ENCODE data around the gene HECTD3. TPM values are rescaled to one million over a fixed set of nuclear protein-coding genes. Genes with fewer than 3 reads are reported as not detected.

The HECTD3 gene
- total and polyA plus RNA-seq, 2 of the 4 experiments (the other 2 are of a cell fraction) = 12.2 to 39.5 TPM

DNA sequence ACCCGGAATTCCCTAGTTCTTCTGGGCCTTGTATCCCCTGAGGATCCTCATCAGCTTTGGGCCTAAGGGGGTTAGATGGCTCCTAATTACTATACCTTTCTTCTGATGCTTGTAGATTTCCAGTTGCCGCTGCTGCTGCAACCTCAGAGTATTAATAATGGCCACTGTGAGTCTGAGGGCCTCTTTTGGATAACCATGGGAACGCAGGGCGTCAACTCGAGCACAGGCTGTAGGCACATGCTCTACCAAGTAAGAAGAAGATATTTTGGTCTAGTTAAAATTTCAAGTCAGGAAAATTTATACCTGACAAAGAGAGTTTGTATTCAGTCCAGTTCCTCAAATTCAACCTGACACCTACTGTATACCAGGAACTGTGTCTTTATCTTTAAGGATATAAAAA is 29.2 kb upstream of the HECTD3 start:
- no peaks in the 10 kb centered on the region for H4K20me1 ChIP-seq (ENCODE audit: insufficient read depth, low read length)
- no peaks in the 10 kb centered on the region for H3K9me3 ChIP-seq (ENCODE audit: control insufficient read depth, insufficient read depth, low read length)
- no peaks in the 10 kb centered on the region for H3K9me1 ChIP-seq (ENCODE audit: insufficient read depth, low read length)
- WGBS, 2 experiments (ENCODE audit: extremely low coverage in 2 of 2, insufficient read length in 1 of 2) = no CpG with 5 or more reads among the region's 5 CpGs
- no peak overlapping the region for H3K4me3 ChIP-seq (ENCODE audit: insufficient read depth, low read depth, low read length)
- H3K56ac ChIP-seq (ENCODE audit: extremely low read depth, insufficient read depth, low read length) = no peak overlapping the region
- H2AFZ ChIP-seq (replicated peaks; ENCODE audit: low read length, poor library complexity) = no peak overlapping the region
- no peak overlapping the region for H3K4me2 ChIP-seq (ENCODE audit: low read depth, low read length)
- no peaks in the 10 kb centered on the region for H3K36me3 ChIP-seq (ENCODE audit: control insufficient read depth, insufficient read depth, low read length)
- intact Hi-C loops (cut with micrococcal nuclease) = no loop called here
- H2BK15ac ChIP-seq (ENCODE audit: low read depth, low read length) = no peak overlapping the region
- no peaks in the 10 kb centered on the region for H3K4me1 ChIP-seq (ENCODE audit: control insufficient read depth, insufficient read depth, low read length)
- POLR2A ChIA-PET (ENCODE audit: unreplicated experiment) = no interaction called here
- ATAC-seq (ENCODE audit: low read depth) = no peak
- CTCF ChIA-PET = no interaction called here
- H3K27ac ChIP-seq (ENCODE audit: insufficient read depth, low read length) = no peak overlapping the region
- no peak overlapping the region for H4K8ac ChIP-seq (ENCODE audit: low read depth in 2 of 2, low read length in 2 of 2)
- H2BK5ac ChIP-seq (ENCODE audit: low read depth, low read length, poor library complexity, severe bottlenecking) = no peak overlapping the region
- H3K23ac ChIP-seq (ENCODE audit: low read depth, low read length) = no peak overlapping the region
- H2AK9ac ChIP-seq (replicated peaks; ENCODE audit: low read depth, low read length, poor library complexity) = no peak overlapping the region
- H3K27me3 ChIP-seq (ENCODE audit: control insufficient read depth, insufficient read depth, low read length) = peaks cover 7% of the 10 kb centered on the region
- H2AK5ac ChIP-seq (ENCODE audit: low read depth, low read length) = no peak overlapping the region
- H3K9ac ChIP-seq (ENCODE audit: low read depth, low read length) = no peak overlapping the region
- no peak overlapping the region for H2BK20ac ChIP-seq (ENCODE audit: low read depth, low read length)
- no peak overlapping the region for H3K4ac ChIP-seq (ENCODE audit: low read depth, low read length)
- no peak overlapping the region for H3K14ac ChIP-seq (replicated peaks; ENCODE audit: low read depth, low read length)
- BruUV-seq (replicated peaks) = no TSS peak
- no peak for TF ChIP-seq SMC3 (IDR thresholded peaks at IDR 0.05; ENCODE audit: low read depth, low read length)
- TF ChIP-seq CEBPB (IDR thresholded peaks at IDR 0.05; ENCODE audit: low read depth, low read length) = no peak
- TF ChIP-seq, protein P1, sequence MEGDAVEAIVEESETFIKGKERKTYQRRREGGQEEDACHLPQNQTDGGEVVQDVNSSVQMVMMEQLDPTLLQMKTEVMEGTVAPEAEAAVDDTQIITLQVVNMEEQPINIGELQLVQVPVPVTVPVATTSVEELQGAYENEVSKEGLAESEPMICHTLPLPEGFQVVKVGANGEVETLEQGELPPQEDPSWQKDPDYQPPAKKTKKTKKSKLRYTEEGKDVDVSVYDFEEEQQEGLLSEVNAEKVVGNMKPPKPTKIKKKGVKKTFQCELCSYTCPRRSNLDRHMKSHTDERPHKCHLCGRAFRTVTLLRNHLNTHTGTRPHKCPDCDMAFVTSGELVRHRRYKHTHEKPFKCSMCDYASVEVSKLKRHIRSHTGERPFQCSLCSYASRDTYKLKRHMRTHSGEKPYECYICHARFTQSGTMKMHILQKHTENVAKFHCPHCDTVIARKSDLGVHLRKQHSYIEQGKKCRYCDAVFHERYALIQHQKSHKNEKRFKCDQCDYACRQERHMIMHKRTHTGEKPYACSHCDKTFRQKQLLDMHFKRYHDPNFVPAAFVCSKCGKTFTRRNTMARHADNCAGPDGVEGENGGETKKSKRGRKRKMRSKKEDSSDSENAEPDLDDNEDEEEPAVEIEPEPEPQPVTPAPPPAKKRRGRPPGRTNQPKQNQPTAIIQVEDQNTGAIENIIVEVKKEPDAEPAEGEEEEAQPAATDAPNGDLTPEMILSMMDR (conservative IDR thresholded peaks at IDR 0.05; ENCODE audit: low read depth, low read length) = no peak
- no peak for TF ChIP-seq MAFK (IDR thresholded peaks at IDR 0.05; ENCODE audit: low read depth, low read length)
- TF ChIP-seq POLR2A (IDR thresholded peaks at IDR 0.05; ENCODE audit: low read depth, low read length) = no peak
- no peak for TF ChIP-seq BHLHE40 (IDR thresholded peaks at IDR 0.05; ENCODE audit: low read depth, low read length)
- no peak for TF ChIP-seq RCOR1 (IDR thresholded peaks at IDR 0.05; ENCODE audit: insufficient replicate concordance, low read length)
- TF ChIP-seq NFE2L2 (IDR thresholded peaks at IDR 0.05; ENCODE audit: low read depth, low read length) = no peak
- TF ChIP-seq, protein P2, sequence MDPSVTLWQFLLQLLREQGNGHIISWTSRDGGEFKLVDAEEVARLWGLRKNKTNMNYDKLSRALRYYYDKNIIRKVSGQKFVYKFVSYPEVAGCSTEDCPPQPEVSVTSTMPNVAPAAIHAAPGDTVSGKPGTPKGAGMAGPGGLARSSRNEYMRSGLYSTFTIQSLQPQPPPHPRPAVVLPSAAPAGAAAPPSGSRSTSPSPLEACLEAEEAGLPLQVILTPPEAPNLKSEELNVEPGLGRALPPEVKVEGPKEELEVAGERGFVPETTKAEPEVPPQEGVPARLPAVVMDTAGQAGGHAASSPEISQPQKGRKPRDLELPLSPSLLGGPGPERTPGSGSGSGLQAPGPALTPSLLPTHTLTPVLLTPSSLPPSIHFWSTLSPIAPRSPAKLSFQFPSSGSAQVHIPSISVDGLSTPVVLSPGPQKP (IDR thresholded peaks at IDR 0.05; ENCODE audit: borderline replicate concordance, low read depth, low read length) = no peak
- TF ChIP-seq RFX5 (IDR thresholded peaks at IDR 0.05; ENCODE audit: low read depth, low read length) = no peak
- TF ChIP-seq RAD21 (IDR thresholded peaks at IDR 0.05; ENCODE audit: low read length) = no peak
- no peak for TF ChIP-seq FOS (IDR thresholded peaks at IDR 0.05; ENCODE audit: low read depth, low read length)
- no peak for TF ChIP-seq CHD1 (IDR thresholded peaks at IDR 0.05; ENCODE audit: low read depth, low read length)
- TF ChIP-seq MXI1 (IDR thresholded peaks at IDR 0.05; ENCODE audit: borderline replicate concordance, low read depth, low read length) = no peak
- TF ChIP-seq, protein P3, sequence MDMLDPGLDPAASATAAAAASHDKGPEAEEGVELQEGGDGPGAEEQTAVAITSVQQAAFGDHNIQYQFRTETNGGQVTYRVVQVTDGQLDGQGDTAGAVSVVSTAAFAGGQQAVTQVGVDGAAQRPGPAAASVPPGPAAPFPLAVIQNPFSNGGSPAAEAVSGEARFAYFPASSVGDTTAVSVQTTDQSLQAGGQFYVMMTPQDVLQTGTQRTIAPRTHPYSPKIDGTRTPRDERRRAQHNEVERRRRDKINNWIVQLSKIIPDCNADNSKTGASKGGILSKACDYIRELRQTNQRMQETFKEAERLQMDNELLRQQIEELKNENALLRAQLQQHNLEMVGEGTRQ (IDR thresholded peaks at IDR 0.05; ENCODE audit: low read depth, low read length) = no peak
- no peak for TF ChIP-seq MAZ (IDR thresholded peaks at IDR 0.05; ENCODE audit: borderline replicate concordance, low read depth, low read length)
- in situ Hi-C loops (cut with MboI; ENCODE audit: low sequenced_read_pairs) = no loop called here
- H4K5ac ChIP-seq (ENCODE audit: low read depth, low read length) = no peak overlapping the region
- H3K18ac ChIP-seq (ENCODE audit: low read depth, low read length) = no peak overlapping the region
- H2BK120ac ChIP-seq (ENCODE audit: low read depth, low read length) = no peak overlapping the region
- no peaks in the 10 kb centered on the region for H3K79me1 ChIP-seq (ENCODE audit: low read depth in 1 of 2, low read length in 2 of 2)
- no peak overlapping the region for H4K91ac ChIP-seq (ENCODE audit: insufficient read depth, low read depth, low read length)
- no peak for DNase-seq
- dilution Hi-C loops (cut with HindIII; ENCODE audit: low sequenced_read_pairs, unreplicated experiment) = no loop called here

All from IMR-90 (cell line).